Activated T-cell treated with anti-CD3 and anti-CD28 coated beads for 4 hours (primary cell): Measurements from ENCODE around the gene KRABD2.
"Not testable (repeated sequence)": the region's sequence is repeated elsewhere in the genome, so short reads cannot be mapped to it uniquely, and the experiment has no call there.

Source experiments
- DNase-seq: peaks from one replicate; pipeline ENCODE4 v3.0.0-alpha.2; 2020

KRABD2 gene

GRCh38 chr17:8392674-8393469 lies 16.4 kb upstream of the KRABD2 start:
- DNase-seq: no peak

GRCh38 chr17:8392274-8392673 lies 15.8 kb upstream of the KRABD2 start:
- DNase-seq: no peak

- no peak for DNase-seq
Observed at GRCh38 chr17:8391711-8392110, 15.2 kb upstream of the KRABD2 start.

- no peak for DNase-seq
Observed at GRCh38 chr17:8387914-8388651, 11.6 kb upstream of the KRABD2 start.

GRCh38 chr17:8386841-8387240 lies 10.3 kb upstream of the KRABD2 start:
- no peak for DNase-seq

GRCh38 chr17:8384801-8385378 lies 8.4 kb upstream of the KRABD2 start:
- DNase-seq: no peak

- DNase-seq: peak; percentile 91
Observed at GRCh38 chr17:8383143-8383822, 6.8 kb upstream of the KRABD2 start, which contains the start of gene RPL26. RPL26 (minus strand) TSS chr17:8383193; CDS start chr17:8382310, 883 bp downstream.

GRCh38 chr17:8382880-8383142 lies 6.3 kb upstream of the KRABD2 start:
- DNase-seq: no peak

- no peak for DNase-seq
Observed at GRCh38 chr17:8382052-8382879, 5.8 kb upstream of the KRABD2 start.

- DNase-seq: no peak
Observed at GRCh38 chr17:8380049-8380448, 3.5 kb upstream of the KRABD2 start.

- DNase-seq: not testable (repeated sequence)
Observed at GRCh38 chr17:8378117-8378516, 1.6 kb upstream of the KRABD2 start.

GRCh38 chr17:8377422-8377821 lies 918 bp upstream of the KRABD2 start:
- no peak for DNase-seq

- DNase-seq: no peak
Observed at GRCh38 chr17:8375738-8376259, 705 bp downstream of the KRABD2 start.

- DNase-seq: not testable (repeated sequence)
Observed at GRCh38 chr17:8373856-8374255, 2.6 kb downstream of the KRABD2 start.

- no peak for DNase-seq
Observed at GRCh38 chr17:8372422-8372821, 4.1 kb downstream of the KRABD2 start.

- DNase-seq: no peak
Observed at GRCh38 chr17:8371786-8372185, 4.7 kb downstream of the KRABD2 start.

GRCh38 chr17:8369944-8370343 lies 6.6 kb downstream of the KRABD2 start:
- no peak for DNase-seq

- DNase-seq: no peak
Observed at GRCh38 chr17:8368193-8368592, 8.3 kb downstream of the KRABD2 start.

- no peak for DNase-seq
Observed at GRCh38 chr17:8366231-8366630, 10.3 kb downstream of the KRABD2 start.

- DNase-seq: no peak
Observed at GRCh38 chr17:8365143-8365542, 11.4 kb downstream of the KRABD2 start.

GRCh38 chr17:8362651-8363332 lies 13.7 kb downstream of the KRABD2 start:
- no peak for DNase-seq

GRCh38 chr17:8360751-8361150 lies 15.8 kb downstream of the KRABD2 start:
- DNase-seq: no peak
